Thyroid gland (tissue), 4 donors: ENCODE data around the gene OR1F1.

ENCODE experiments used
- POLR2A ChIP-seq, 2 donors: fragments of 450-650 bp; IDR thresholded peaks; one replicate each; pipeline ENCODE4 v1.6.1; 2017; ENCODE audit warnings: antibody characterized with exemption in 2 of 2, mild to moderate bottlenecking in 2 of 2, moderate library complexity in 1 of 2
- TF ChIP-seq, protein P1 (sequence below), 6 experiments: fragments of 200-600 bp in 3 of 6; fragments of 450-650 bp in 3 of 6; sonication (generic) in 3 of 6; IDR thresholded peaks; one replicate each; pipeline ENCODE4 v1.5.1; 2016 to 2019; ENCODE audit warnings: antibody characterized with exemption in 6 of 6, mild to moderate bottlenecking in 2 of 6, inconsistent platforms in 1 of 6, moderate library complexity in 1 of 6

DNA sequence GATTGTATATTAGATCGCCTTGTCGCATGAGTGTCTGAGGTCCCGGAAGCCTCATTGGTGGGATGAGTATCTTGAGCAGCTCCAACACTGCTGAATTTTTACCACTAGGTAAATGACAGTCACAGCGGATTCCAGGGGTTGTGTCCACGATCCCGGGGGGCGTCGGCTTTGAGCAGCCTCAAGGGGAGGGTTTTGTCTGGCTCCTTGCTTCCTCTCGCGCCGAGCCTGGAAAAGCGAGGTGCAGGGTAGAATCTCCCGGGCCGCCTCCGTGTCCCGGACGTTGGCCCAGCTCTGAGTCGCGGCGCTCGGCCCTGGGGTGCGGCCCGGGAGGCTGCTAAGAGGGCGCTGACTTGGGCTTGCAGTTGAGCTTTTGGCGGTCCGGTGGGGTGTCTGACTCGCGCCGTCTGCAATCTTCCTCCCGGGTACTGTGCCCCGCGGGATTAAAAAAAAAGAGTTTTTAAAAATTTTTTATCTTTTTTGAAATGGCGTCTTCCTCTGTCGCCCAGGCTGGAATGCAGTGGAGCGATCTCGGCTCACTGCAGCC, 4.5 kb downstream of the OR1F1 start:
- TF ChIP-seq, protein P1, sequence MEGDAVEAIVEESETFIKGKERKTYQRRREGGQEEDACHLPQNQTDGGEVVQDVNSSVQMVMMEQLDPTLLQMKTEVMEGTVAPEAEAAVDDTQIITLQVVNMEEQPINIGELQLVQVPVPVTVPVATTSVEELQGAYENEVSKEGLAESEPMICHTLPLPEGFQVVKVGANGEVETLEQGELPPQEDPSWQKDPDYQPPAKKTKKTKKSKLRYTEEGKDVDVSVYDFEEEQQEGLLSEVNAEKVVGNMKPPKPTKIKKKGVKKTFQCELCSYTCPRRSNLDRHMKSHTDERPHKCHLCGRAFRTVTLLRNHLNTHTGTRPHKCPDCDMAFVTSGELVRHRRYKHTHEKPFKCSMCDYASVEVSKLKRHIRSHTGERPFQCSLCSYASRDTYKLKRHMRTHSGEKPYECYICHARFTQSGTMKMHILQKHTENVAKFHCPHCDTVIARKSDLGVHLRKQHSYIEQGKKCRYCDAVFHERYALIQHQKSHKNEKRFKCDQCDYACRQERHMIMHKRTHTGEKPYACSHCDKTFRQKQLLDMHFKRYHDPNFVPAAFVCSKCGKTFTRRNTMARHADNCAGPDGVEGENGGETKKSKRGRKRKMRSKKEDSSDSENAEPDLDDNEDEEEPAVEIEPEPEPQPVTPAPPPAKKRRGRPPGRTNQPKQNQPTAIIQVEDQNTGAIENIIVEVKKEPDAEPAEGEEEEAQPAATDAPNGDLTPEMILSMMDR (IDR thresholded peaks at IDR 0.05): no peak
- no peak for TF ChIP-seq POLR2A (IDR thresholded peaks at IDR 0.05)
